ENCODE data around the gene ROR2.

ROR2 gene

DNA sequence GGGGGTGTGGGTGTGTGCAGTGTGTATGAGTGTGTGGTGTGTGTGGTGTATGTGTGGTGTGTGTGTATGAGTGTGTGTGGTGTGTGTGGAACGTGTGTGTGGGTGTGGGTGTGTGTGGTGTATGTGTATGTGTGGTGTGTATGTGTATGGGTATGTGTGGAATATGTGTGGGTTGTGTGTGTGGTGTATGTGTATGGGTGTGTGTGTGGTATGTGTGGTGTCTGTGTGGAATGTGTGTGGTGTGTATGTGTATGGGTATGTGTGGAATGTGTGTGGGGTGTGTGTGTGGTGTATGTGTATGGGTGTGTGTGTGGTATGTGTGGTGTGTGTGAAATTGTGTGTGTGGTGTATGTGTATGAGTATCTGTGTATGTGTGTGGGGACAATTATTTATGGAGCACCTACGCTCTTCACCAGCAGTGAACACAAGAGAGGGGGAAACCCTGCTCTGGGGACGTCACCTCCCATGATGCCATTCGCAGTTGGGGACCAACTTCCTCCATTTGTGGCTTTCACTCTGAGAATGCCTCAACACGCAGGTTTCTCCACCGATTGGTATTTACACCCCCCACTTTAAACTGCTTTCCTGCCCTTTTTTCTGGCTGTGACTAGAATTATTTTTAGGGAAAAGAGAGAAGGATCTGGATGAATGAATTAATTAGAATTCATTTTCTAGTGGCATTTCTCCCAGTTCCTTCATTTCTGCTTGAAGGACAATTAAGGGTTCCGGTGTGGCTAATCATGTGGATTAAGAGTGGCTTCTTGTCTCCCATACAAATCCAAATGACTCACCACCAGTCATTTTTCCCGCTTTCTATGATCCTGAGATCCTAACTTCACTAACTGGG, 238.1 kb downstream of the ROR2 start:
- no peak overlapping the region for H3K27ac Mint-ChIP-seq
- H3K4me3 Mint-ChIP-seq, result no peak overlapping the region
- peaks cover 5% of the 10 kb centered on the region for H3K4me1 Mint-ChIP-seq (ENCODE audit: low read depth)
- H3K27me3 Mint-ChIP-seq, result peaks cover 42% of the 10 kb centered on the region
- H3K9me3 Mint-ChIP-seq, result peaks cover 6% of the 10 kb centered on the region
- H3K36me3 Mint-ChIP-seq (ENCODE audit: low read depth), result no peaks in the 10 kb centered on the region
- peak; percentile 63 for DNase-seq

DNA sequence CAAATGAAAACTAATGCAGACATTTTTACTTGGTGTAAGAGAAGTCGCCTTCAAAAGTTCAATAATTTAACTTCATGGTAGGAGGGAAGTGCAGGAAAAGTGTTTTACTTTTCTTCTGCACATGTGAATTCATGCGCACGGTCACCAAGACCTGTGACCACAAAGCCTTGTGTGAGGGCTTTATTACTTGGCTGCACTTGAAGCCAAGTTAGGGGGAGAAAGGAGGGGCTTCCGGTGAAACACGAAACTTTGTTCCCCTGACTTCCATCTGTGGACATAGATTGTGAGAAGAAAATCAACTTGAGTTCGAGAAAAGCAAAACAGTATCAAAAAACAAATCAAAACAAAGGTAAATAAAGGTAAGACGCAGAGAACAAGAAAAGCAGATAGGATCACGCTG, 239.9 kb downstream of the ROR2 start:
- H3K27ac Mint-ChIP-seq, result no peak overlapping the region
- DNase-seq, result no peak
- peaks cover 15% of the 10 kb centered on the region for H3K9me3 Mint-ChIP-seq
- peaks cover 23% of the 10 kb centered on the region for H3K27me3 Mint-ChIP-seq
- no peak overlapping the region for H3K4me3 Mint-ChIP-seq
- H3K36me3 Mint-ChIP-seq (ENCODE audit: low read depth), result peaks cover 2% of the 10 kb centered on the region
- H3K4me1 Mint-ChIP-seq (ENCODE audit: low read depth), result peaks cover 5% of the 10 kb centered on the region

DNA sequence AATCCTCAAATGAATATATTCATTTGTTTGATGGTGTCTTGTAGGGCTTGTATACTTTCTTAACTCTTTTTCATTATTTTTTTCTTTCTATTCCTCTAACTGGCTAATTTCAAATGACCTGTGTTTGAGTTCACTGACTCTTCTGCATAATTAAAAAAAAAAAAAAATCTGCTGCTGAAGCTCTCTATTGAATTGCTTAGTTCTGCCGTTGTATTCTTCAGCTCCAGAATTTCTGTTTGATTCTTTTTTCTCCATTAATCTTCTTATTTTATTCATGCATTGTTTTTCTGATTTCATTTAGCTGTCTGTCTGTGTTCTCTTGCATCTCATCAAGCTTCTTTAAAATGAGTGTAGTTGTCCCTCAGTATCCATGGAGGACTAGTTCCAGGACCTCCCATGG, 244.6 kb downstream of the ROR2 start:
- Mint-ChIP-seq H3K27me3 (peaks cover 19% of the 10 kb centered on the region), H3K27ac (no peak overlapping the region), H3K9me3 (peaks cover 16% of the 10 kb centered on the region), H3K36me3 (ENCODE audit: low read depth) (peaks cover 2% of the 10 kb centered on the region), H3K4me1 (ENCODE audit: low read depth) (no peaks in the 10 kb centered on the region), H3K4me3 (no peak overlapping the region)
- no peak for DNase-seq

DNA sequence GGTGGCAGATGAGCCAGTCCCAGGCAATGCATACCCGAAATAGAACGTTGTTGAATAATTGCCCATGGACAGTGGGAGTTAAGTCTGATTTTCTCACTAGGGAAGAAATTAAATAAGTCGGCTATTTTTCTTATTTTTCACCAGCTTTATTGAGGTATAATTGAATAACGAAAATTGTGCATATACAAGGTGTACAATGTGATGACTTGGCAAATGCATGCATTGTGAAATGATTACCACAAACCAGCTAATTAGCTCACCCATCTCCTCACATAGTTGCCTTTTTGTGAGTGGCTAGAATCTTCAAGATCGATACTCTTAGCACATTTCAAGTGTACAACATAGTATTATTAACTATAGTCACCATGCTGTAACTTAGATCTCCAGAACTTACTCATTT, 249.6 kb downstream of the ROR2 start:
- Mint-ChIP-seq H3K36me3 (ENCODE audit: low read depth) (peaks cover under 1% of the 10 kb centered on the region), H3K27me3 (peaks cover 14% of the 10 kb centered on the region), H3K27ac (no peak overlapping the region), H3K4me3 (no peak overlapping the region), H3K4me1 (ENCODE audit: low read depth) (peaks cover 8% of the 10 kb centered on the region), H3K9me3 (peaks cover 4% of the 10 kb centered on the region)
- DNase-seq, result no peak

DNA sequence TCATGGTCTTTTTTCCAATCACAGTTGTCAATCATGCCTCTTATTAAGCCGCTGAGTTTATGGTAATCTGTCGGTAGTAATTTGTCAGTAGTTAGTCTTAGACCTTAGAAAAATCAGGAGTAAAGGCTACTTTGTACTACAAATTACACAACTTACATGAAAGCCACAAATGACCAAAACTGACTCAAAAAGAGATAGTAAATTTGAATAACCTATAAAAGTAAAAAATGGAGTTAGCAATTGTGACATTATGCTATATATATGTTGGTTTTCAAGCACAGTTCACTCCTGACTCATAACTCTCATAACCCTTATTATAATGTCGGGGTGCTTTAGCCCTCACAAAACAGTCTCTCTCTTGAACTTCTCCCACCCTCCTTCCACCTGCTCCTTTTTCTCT, 251.8 kb downstream of the ROR2 start:
- H3K27ac Mint-ChIP-seq, result no peak overlapping the region
- H3K4me1 Mint-ChIP-seq (ENCODE audit: low read depth), result peaks cover 8% of the 10 kb centered on the region
- DNase-seq, result no peak
- no peak overlapping the region for H3K4me3 Mint-ChIP-seq
- H3K36me3 Mint-ChIP-seq (ENCODE audit: low read depth), result no peaks in the 10 kb centered on the region
- no peaks in the 10 kb centered on the region for H3K9me3 Mint-ChIP-seq
- peaks cover 11% of the 10 kb centered on the region for H3K27me3 Mint-ChIP-seq

DNA sequence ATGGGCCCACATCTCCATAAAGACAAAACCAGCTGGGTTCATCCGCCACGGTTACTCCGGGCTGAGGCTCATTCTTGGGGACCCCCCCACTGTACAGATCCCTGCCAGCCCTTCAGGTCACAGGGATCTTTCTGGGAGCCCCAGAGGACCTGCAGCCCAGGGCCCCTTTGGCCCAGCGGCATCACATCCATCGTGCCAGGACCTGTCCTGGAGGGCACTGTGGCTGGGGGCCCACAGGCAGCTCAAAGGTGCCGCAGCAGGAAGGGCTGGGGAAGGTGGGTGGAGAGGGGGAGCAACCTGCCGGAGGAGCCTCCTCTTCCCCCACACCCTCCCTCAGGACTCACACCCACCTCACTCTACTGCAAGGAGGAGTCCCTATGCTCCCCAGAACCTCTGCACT, 252.8 kb downstream of the ROR2 start:
- Mint-ChIP-seq H3K9me3 (no peaks in the 10 kb centered on the region), H3K4me1 (ENCODE audit: low read depth) (peaks cover 8% of the 10 kb centered on the region), H3K27ac (no peak overlapping the region), H3K27me3 (peaks cover 6% of the 10 kb centered on the region), H3K4me3 (no peak overlapping the region), H3K36me3 (ENCODE audit: low read depth) (no peaks in the 10 kb centered on the region)
- no peak for DNase-seq

DNA sequence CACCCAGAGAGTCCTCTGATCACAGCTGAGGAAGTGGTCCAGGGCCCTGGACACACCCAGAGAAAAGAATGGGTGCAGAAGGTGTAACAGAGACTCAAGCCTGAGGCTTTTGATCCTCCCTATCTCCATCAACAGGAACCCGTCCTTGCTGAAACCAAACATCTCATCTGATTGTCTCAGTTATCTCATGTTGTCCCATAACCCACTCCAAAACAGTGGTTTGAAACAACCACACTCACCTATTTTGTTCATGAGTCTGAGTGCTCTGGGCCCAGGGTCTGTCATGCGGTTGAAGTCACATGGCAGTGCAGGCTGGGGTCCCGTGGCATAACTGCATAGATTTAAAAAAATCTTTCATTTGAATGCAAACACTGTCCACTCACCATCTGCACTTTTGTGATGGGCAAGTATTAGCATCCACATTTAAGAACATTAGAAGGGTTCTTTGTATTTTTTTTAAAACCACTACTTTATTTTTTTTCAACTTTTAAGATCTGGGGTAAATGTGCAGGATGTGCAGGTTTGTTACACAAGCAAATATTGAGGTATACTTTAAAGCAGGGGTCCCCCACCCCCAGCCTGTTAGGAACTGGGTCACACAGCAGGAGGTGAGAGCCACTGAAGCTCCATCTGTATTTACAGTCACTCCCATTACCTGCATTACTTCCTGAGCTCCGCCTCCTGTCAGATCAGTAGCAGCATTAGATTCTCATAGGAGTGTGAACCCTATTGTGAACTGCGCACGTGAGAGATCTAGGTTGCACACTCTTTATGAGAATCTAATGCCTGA, 255.8 kb downstream of the ROR2 start:
- Mint-ChIP-seq H3K9me3 (no peaks in the 10 kb centered on the region), H3K27me3 (peaks cover 2% of the 10 kb centered on the region), H3K36me3 (ENCODE audit: low read depth) (no peaks in the 10 kb centered on the region), H3K4me3 (no peak overlapping the region), H3K27ac (no peak overlapping the region), H3K4me1 (ENCODE audit: low read depth) (peaks cover 8% of the 10 kb centered on the region)
- no peak for DNase-seq

DNA sequence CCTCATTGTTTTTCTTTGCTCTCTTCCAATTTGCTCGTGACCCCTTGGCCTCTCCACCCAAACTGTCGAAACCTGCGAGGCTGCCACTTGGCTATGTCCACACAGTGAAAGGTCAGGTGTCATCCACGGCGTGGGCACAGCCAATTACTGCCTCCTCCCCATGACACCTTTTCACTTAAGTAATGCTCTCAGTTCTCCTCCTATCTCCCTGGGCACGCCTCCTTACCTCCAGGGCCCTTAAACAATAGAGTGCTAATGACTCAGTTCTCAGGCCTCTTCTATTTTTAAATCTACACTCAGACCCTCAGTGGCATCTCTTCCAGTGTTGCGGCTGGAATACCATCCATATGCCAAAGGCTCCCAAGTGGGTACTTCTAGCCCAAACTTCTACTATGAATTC, 256.8 kb downstream of the ROR2 start:
- Mint-ChIP-seq H3K4me1 (ENCODE audit: low read depth) (peaks cover 8% of the 10 kb centered on the region), H3K36me3 (ENCODE audit: low read depth) (no peaks in the 10 kb centered on the region), H3K9me3 (no peaks in the 10 kb centered on the region), H3K27ac (no peak overlapping the region), H3K27me3 (peaks cover 2% of the 10 kb centered on the region), H3K4me3 (no peak overlapping the region)
- DNase-seq, result no peak

DNA sequence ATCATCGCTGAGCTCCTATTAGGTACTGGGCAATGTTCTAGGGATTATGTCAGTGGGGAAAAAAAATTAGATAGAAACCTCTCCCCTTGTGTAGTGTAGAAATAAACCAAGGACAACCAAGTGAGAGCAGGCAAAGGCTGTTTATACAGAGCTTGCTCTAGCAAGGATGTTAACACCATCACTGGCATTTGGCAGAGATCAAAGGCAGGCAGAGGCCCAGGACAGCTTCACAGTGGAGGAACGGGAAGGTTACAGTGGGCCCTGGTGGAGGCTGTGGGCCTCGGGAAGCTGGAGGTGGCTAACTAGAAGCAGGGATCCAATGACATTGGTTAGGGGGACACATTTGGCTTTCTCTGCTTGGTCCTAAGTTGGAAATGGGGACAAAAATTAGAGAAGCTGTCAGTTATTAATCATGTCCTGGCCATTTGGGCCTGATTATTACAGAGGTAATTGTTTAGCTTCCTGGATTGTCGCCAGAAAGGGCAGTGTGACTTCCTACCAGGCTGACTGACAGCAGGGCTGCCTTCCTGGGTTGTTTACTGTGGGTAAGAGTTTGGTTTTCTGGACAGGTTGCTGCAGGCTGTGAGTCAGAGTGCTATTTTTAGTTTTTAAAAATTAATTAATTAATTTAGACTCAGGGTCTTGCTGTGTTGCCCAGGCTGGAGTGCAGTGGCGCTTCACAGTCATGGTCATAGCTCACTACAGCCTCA, 259.3 kb downstream of the ROR2 start:
- Mint-ChIP-seq H3K27ac (no peak overlapping the region), H3K4me3 (no peak overlapping the region), H3K9me3 (no peaks in the 10 kb centered on the region), H3K4me1 (ENCODE audit: low read depth) (no peaks in the 10 kb centered on the region), H3K27me3 (no peaks in the 10 kb centered on the region), H3K36me3 (ENCODE audit: low read depth) (no peaks in the 10 kb centered on the region)
- no peak for DNase-seq

DNA sequence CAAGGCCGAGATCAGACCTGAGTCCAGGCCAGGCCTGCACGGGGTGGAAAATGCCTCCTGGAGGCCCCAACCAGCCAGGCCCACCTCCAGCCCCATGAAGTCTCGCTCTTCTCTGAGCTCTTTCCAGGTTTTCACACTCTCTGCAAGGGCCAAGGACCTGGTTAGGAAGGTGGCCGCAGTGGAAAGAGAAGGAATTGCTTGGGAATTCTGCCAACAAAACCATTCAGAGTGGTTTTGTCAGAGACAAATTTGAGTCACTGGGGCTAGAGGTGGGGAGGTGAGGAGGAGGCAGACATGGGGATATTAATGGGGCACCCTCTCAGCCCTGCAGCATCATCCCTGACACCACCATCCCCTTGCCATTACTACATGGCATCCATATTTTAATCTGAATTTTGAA, 261.0 kb downstream of the ROR2 start:
- Mint-ChIP-seq H3K27me3 (no peaks in the 10 kb centered on the region), H3K4me3 (no peak overlapping the region), H3K4me1 (ENCODE audit: low read depth) (no peaks in the 10 kb centered on the region), H3K9me3 (no peaks in the 10 kb centered on the region), H3K36me3 (ENCODE audit: low read depth) (no peaks in the 10 kb centered on the region), H3K27ac (no peak overlapping the region)
- DNase-seq, result no peak

DNA sequence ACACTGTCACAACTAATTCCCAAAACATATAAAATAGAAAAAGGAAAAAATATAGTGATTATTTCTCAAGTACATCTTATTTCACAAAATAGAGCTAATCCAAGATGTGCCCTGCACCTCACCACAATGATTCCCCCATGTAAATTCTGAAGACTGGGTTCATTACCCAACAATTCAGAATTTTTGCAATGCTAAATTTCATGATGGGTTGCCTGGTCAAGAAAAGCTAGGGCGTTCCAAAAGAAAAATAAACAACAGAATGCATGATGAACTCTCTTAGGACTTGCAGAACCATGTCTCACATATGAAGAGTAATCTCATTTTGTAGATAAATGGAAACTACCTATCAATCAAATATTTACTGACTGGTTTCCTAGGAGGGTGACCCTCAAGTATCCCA, 266.8 kb downstream of the ROR2 start:
- Mint-ChIP-seq H3K27me3 (peaks cover 37% of the 10 kb centered on the region), H3K36me3 (ENCODE audit: low read depth) (no peaks in the 10 kb centered on the region), H3K4me1 (ENCODE audit: low read depth) (peaks cover 4% of the 10 kb centered on the region), H3K27ac (no peak overlapping the region), H3K4me3 (no peak overlapping the region), H3K9me3 (no peaks in the 10 kb centered on the region)
- DNase-seq, result no peak

DNA sequence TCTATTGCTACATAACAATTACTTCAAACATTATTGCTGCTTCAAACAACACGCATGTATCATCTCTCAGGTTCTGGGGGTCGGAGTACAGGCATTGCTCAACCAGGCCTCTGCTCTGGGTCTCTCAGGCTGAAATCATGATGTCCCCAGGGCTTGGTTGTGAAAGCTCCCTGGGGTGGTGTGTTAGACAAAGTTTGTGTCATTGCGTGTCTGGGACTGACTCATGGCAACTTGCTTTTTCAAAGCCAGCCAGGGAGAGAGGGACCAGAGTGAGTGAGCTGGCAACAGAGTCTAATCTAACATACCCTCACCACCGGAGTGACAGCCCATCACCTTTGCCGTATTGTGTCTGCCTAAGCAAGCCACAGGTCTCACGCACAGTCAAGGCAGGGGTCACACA, 267.2 kb downstream of the ROR2 start:
- H3K4me1 Mint-ChIP-seq (ENCODE audit: low read depth), result peaks cover 4% of the 10 kb centered on the region
- H3K4me3 Mint-ChIP-seq, result no peak overlapping the region
- no peaks in the 10 kb centered on the region for H3K9me3 Mint-ChIP-seq
- DNase-seq, result no peak
- H3K27ac Mint-ChIP-seq, result no peak overlapping the region
- H3K36me3 Mint-ChIP-seq (ENCODE audit: low read depth), result no peaks in the 10 kb centered on the region
- peaks cover 42% of the 10 kb centered on the region for H3K27me3 Mint-ChIP-seq

DNA sequence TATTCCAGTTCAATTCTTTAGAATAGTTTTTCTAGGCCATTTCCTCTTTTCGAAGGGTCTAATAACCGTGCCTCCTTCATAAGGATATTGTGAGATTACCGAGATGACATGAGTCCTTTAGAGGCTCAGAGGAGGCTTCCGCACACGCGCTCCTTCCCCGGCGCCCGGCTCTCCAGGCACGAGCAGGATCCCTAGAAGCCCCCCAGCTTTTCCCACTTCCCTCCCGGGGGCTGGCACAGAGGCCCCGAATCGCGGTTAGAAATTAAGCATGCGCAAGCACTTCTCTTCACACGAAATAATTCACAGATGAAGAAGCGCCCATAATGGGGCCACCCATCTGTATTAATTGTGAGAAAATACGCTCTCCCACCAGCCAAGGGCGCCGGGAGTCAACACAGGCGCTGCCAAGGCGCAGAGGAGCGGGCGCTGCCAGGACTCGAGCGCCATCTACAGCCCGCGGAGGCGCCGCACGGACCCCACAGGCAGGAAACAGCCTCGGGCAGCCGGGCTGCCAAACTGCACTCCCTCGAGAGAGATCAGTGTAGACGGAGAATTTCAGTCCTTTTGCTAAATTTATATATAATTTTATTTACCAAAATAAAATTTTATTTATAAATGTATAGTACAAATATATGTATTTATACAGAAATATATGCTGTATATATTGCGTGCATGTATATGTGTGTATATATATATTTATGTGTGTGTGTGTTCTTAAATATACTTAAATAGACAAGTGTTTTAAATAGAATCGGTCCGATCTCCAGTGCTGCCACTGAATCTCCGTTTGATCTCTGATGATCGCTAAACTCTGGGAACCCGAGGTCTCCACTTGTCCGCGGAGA, 268.3 kb downstream of the ROR2 start:
- H3K4me1 Mint-ChIP-seq (ENCODE audit: low read depth), result peaks cover 4% of the 10 kb centered on the region
- no peaks in the 10 kb centered on the region for H3K9me3 Mint-ChIP-seq
- peak overlapping the region; percentile 48 for H3K4me3 Mint-ChIP-seq
- no peak overlapping the region for H3K27ac Mint-ChIP-seq
- no peaks in the 10 kb centered on the region for H3K36me3 Mint-ChIP-seq (ENCODE audit: low read depth)
- H3K27me3 Mint-ChIP-seq, result peaks cover 53% of the 10 kb centered on the region
- peak; percentile 82 for DNase-seq

DNA sequence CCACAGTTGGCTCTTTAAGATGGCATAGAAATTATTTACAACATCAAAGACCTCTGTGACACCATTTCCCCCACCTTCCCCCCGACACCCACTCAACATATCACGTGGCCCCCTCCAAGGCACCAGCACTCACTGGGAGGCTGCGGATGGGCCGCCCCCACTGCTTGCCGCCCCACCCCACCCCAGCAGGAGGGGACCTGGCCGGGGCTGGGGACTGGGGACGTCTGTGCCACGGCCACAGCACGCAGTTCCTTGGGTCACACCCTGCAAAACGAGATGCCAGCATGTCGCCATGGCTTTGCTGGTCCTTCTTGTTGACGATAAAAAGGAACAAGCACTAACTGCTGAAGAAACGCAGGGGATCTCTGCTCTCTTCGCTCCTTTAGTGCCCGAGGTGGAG, 269.0 kb downstream of the ROR2 start:
- Mint-ChIP-seq H3K36me3 (ENCODE audit: low read depth) (no peaks in the 10 kb centered on the region), H3K4me3 (no peak overlapping the region), H3K27me3 (peaks cover 58% of the 10 kb centered on the region), H3K4me1 (ENCODE audit: low read depth) (peaks cover 4% of the 10 kb centered on the region), H3K27ac (no peak overlapping the region), H3K9me3 (no peaks in the 10 kb centered on the region)
- DNase-seq, result no peak
